ENCODE measurements around the gene ZNF705A.
A peak's percentile ranks its signal among the peaks of the same experiment; 100 is the strongest.
"Not testable (repeated sequence)": the region's sequence is repeated elsewhere in the genome, so short reads cannot be mapped to it uniquely, and the experiment has no call there.

Gene ZNF705A

DNA sequence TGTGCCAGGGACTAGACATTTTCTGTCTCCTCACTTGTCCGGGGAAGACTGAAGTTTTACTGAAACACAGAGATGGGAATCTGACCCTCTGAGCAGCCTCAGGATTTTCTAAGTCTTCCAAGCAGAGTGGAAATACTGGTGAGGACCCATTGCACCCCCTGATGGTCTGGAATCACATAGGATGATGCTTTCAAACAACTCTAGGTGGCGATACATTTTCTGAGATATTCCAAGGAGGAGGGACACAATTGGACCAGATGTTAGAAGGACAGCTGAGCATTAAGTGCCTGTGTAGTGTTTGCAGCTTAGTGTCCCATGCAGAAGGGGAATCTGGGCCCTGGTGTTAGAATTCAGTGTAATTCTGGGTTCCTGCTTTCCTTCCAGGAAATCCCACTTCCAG, 31.3 kb downstream of the ZNF705A start:
- not testable (repeated sequence) for DNase-seq

DNA sequence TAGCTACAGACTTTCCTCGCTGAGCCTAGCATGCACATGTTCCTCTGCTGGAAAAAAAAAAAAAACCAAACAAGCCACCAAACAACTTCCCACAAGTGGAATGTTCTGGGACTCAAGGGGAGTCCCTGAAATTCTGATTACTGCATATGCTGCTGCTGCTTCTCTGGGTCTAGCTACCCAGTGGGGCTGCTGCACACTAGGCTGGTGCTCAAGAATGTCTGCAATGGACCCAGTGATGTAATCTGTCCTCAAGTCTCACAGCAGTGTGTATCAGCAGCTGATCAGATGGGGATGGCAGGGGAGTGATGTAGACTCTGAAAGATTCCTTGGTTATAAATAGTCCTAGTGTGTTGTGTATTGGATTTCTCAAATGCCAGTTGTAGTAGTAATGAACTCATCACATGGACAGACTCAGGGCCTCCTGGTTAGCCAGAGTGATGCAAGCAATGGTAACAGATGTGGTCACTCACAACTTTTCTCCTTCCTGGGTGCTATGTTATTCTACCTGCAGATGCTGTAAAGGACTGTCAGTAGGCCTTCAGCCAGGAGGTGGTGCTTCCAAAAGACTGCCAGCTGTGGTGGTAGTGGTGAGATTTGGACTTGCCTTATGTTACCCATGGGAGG, 41.0 kb downstream of the ZNF705A start:
- peak; percentile 8 for DNase-seq

DNA sequence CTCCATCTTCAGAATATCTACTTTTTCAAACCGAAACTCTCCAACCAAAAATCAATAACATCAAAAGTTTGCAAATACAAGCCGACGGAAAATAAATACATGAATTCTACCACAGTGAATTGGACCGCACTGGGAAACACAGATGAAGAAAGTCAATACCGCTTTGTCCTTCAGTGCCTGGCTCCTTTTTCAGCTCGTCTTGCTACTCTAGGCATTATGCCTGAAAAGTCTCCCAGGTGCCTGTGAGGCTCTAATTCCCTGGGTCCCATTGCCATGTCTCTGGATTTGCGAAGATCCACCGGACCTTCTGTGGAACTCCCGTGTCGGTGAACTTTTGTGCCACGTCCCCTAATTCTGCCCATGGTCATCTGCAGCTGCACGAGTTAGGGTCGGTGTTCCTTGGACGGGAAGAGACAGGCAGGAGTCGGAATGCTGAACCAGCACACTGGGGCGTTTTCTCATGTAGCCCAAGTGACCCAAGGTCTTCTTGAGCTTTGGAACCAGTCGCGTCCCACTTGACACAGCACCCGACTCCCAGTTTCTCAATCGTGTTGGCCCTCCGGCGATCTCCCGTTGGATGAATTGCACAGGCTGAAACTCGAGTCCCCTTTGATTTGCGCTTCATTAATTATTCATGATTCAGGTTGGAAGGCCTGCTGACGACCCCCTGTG, 62.0 kb downstream of the ZNF705A start:
- DNase-seq, result not testable (repeated sequence)

DNA sequence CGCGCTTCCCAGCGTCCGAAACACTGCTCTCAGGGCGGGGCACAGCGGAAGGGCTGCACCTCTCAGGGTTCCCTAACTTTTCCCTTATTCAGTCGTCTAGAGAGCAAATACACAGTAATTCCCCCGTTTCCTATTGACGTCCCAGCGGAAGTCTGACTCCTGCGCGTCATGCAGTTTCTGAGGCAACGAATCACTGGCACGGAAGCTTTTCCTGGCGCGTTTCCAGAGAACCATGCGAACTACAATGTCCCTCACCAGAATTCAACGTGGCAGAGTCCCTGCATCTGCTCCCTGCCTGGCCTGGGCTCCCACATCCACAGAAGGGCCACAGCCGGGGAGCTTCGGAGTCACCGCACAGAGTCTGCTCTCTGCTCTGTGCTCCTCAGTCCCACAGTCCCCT, 64.6 kb downstream of the ZNF705A start:
- not testable (repeated sequence) for DNase-seq

DNA sequence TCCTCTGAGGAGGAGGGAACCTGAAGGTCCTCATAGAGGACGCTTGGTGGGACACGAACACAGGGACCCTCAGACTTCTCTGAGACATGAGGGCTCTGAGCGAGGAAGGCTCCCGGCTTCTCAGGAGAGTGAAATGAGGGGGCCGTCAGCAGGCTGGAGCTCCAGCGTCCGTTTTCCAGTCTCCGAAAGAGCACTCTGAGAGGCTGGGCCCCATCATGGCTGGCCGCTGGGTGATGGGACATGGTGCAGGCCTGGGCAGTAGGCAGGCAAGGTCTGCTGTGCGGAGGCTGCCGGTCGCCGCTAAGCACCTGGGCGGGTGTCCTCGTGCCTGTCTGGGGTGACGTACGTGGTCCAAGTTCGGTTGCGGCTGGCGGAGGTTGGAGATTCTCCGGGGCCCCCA, 65.0 kb downstream of the ZNF705A start:
- not testable (repeated sequence) for DNase-seq

DNA sequence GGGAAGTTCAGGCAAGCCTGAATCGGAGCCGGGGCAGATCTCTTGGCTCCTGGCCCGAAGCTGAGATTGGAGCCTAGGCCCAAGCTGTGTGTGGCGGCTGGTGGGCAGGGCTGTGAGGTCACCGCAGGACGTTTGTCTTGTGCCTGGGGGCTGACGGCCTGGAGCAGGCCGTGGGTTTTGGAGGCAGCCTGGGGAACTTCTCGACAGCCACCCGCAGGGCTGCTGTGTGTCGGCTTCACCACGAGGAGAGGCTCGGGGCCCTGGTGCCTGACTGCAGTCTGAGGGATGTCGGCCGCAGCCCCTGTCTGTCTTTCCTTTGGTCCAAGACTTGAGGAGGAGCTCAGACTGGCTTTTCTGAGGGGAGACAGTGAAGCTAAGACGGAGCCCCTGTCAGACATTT, 65.5 kb downstream of the ZNF705A start:
- not testable (repeated sequence) for DNase-seq

DNA sequence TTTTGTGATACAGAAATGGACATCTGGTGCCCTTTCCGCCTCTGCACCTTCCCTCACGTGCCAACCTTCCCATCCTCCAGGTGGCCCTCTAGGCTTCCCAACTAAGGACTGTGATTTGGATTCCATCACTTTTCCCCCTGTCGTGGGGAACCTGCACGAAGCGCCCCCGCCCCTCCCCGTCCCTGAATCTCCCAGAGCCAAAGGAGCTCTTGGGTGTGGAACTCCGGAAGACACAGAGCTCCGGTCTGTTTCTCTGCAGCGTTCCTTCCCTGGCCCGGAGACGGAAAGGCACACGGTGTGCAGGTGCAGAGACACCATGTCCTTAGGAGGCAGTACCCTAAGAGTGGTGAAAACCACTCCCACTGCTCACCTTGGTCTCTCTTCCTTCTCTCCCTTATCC, 66.8 kb downstream of the ZNF705A start:
- not testable (repeated sequence) for DNase-seq

DNA sequence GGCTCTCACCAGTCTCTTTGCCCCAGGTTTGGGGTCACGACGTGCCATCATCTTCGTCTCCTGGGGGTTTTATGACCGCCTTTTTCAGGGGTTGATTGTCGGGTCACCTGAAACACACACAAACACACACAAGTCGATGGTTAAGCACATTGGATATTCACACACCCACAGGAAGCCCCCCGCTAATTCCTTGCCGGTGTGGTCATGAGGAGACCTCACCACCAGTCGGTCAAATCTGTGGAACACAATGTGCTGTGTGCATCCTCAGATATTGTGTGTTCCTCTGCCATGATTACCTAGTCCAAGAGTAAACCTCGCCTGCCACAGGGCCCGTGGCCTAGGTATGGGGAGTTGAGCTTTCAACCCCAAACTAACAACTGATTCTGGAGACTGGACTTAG, 68.0 kb downstream of the ZNF705A start:
- DNase-seq, result not testable (repeated sequence)

DNA sequence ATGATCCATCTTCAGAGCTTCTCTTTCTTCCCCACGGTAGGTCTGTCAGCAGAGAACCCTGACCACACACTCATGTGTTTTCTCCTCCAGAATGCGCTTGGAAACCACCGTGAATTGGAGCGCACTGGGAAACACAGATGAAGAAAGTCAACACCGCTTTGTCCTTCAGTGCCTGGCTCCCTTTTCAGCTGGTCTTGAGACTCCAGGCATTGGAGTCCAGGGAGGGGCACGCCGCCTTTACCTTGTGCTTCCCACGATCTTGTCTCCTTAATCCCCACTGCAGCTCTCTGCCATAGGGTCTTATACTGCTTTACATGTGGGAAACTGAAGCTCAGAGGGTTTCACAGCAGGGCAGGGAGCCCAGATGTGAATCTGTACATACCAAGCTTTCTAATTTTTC, 69.5 kb downstream of the ZNF705A start:
- DNase-seq, result no peak

DNA sequence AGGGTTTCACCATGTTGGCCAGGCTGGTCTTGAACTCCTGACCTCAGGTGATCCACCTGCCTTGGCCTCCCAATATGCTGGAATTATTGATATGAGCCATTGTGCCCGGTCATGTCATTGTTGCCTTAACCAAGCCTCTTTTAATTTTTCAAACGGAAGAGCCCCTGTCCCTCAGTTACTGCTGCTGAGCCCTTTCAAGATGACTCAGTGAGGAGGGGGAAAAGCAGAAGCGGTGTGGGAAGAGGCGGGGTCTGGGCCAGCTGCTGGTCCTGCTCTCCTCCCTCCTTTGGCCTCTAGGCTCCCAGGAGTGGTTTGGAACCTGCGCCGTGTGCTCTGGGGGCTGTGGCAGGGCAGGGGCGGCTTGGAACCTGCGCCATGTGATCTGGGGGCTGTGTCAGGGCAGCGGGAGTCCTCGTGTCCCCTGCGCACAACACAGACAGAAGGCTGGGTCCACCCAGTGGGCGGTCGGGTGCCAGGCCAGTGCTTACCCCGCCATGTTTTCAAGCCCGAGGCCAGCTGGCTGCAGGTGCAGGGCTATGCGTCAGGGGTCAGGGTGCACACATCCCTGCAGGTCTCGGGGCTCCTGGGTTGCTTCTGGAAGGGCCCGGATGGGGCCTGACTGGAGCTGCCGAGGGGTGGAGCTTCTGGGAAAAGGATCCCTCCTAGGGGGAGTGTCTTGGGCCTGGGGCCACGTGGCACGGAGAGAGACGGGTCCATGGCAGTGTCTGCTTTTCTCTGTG, 70.3 kb downstream of the ZNF705A start, which contains the start of gene FAM90A1:
TSS of gene FAM90A1 (minus strand) at position 627 of the 740 bp plus-strand sequence. CDS start 2,786 bp downstream, outside the sequence.
- not testable (repeated sequence) for DNase-seq

DNA sequence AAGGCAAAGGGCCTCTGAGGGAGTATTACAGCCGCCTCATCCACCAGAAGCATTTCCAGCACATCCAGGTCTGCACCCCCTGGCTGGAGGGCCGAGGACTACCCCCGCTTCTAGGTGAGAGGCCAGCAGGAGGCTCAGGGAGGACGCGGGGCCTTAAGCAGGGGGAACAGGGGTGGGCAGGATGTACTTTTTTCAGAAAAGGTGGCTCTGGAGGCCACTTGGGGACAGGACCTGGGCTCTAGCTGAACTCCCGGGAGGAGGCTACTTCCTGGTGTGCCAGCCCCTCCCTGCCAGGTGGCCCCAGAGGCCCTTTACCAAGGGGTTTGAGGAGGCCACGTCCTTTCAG, 70.9 kb downstream of the ZNF705A start:
- DNase-seq, result not testable (repeated sequence)

DNA sequence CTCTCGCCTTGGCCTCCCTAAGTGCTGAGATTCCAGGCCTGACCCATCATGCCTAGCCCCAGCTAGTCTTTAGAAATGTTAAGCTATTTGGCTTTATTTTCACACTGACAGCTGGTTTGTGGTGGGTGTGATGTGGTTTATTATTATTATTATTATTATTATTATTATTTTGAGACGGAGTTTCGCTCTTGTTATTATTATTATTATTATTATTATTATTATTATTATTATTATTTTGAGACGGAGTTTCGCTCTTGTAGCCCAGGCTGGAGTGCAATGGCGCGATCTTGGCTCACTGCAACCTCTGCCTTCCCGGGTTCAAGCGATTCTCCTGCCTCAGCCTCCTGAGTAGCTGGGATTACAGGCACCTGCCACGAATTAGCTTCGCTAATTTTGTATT, 71.8 kb downstream of the ZNF705A start:
- DNase-seq, result not testable (repeated sequence)

DNA sequence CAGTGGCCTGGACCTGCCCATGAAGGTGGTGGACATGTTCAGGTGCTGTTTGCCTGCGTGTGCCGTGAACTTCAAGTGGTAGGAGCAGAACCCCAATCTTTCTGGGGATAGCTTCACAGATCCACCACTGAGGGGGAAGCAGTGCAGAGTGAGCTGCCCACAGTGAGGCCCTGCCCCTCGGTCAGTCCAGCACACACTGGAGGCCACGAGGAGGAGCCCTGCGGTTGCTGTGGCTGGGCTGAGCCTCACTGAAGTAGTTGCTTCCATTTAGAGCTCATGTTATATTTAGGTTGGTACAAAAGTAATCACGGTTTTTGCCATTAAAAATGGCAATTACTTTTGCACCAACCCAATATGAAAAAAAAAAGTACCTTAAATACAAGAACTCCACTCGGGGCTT, 72.7 kb downstream of the ZNF705A start:
- not testable (repeated sequence) for DNase-seq

All from NCI-H226 (cell line).